ENCODE measurements around the gene SHISA4. TPM values are rescaled to one million over a fixed set of nuclear protein-coding genes. Genes with fewer than 3 reads are reported as not detected.

SHISA4 gene
- total RNA-seq, 1 donor from 2014 or later: 7.8 TPM

GRCh38 chr1:201842472-201843027, 46.1 kb upstream of the SHISA4 start:
- H3K27me3 ChIP-seq (ENCODE audit: low read depth): no peaks in the 10 kb centered on the region
- no peak for TF ChIP-seq CTCF (IDR thresholded peaks at IDR 0.05)
- H3K27ac ChIP-seq: no peak overlapping the region
- no peak overlapping the region for H3K4me3 ChIP-seq
- intact Hi-C loops (cut with DNase I): no loop called here
- DNase-seq (no peak), ATAC-seq (peak in 1 of 2 donors; percentile 41)
- no peaks in the 10 kb centered on the region for H3K9me3 ChIP-seq
- peaks cover 19% of the 10 kb centered on the region for H3K4me1 ChIP-seq
- H3K36me3 ChIP-seq: peaks cover 3% of the 10 kb centered on the region

GRCh38 chr1:201845331-201846083, 43.2 kb upstream of the SHISA4 start:
- intact Hi-C loops (cut with DNase I): no loop called here
- H3K27me3 ChIP-seq (ENCODE audit: low read depth): no peaks in the 10 kb centered on the region
- H3K9me3 ChIP-seq: no peaks in the 10 kb centered on the region
- H3K4me3 ChIP-seq: no peak overlapping the region
- no peak for DNase-seq
- no peak for TF ChIP-seq CTCF (IDR thresholded peaks at IDR 0.05)
- peaks cover 29% of the 10 kb centered on the region for H3K36me3 ChIP-seq
- H3K4me1 ChIP-seq: peaks cover 24% of the 10 kb centered on the region
- no peak for ATAC-seq
- H3K27ac ChIP-seq: no peak overlapping the region

GRCh38 chr1:201847150-201847549, 41.5 kb upstream of the SHISA4 start:
- Histone ChIP-seq H3K27me3 (ENCODE audit: low read depth) (no peaks in the 10 kb centered on the region), H3K9me3 (no peaks in the 10 kb centered on the region), H3K27ac (no peak overlapping the region), H3K4me3 (no peak overlapping the region), H3K36me3 (peaks cover 45% of the 10 kb centered on the region), H3K4me1 (peaks cover 29% of the 10 kb centered on the region)
- ATAC-seq (no peak), DNase-seq (no peak)
- intact Hi-C loops (cut with DNase I): no loop called here
- no peak for TF ChIP-seq CTCF (IDR thresholded peaks at IDR 0.05)

- ATAC-seq: no peak
- peaks cover 55% of the 10 kb centered on the region for H3K36me3 ChIP-seq
- H3K27ac ChIP-seq: no peak overlapping the region
- intact Hi-C loops (cut with DNase I): no loop called here
- H3K4me1 ChIP-seq: peaks cover 19% of the 10 kb centered on the region
- DNase-seq: no peak
- no peaks in the 10 kb centered on the region for H3K9me3 ChIP-seq
- H3K4me3 ChIP-seq: no peak overlapping the region
- no peaks in the 10 kb centered on the region for H3K27me3 ChIP-seq (ENCODE audit: low read depth)
- TF ChIP-seq CTCF (IDR thresholded peaks at IDR 0.05): no peak
Observed at GRCh38 chr1:201848230-201848629, 40.5 kb upstream of the SHISA4 start.

- no peak for TF ChIP-seq CTCF (IDR thresholded peaks at IDR 0.05)
- Histone ChIP-seq H3K4me1 (peaks cover 19% of the 10 kb centered on the region), H3K4me3 (no peak overlapping the region), H3K27me3 (ENCODE audit: low read depth) (no peaks in the 10 kb centered on the region), H3K36me3 (peaks cover 68% of the 10 kb centered on the region), H3K9me3 (no peaks in the 10 kb centered on the region), H3K27ac (peak overlapping the region; percentile 42)
- intact Hi-C loops (cut with DNase I): no loop called here
- no peak for DNase-seq
- peak in 1 of 2 donors; percentile 71 for ATAC-seq
Observed at GRCh38 chr1:201849372-201850052, 39.2 kb upstream of the SHISA4 start.

All from lower lobe of right lung (tissue), 2 donors.